ENCODE measurements around the gene MAD1L1.

GRCh38 chr7:1813394-1814088, 419.2 kb downstream of the MAD1L1 start:
- TF ChIP-seq POLR2AphosphoS5 (IDR thresholded peaks at IDR 0.05) (no peak), POLR2A (IDR thresholded peaks at IDR 0.05) (no peak), CTCF (IDR thresholded peaks at IDR 0.05 in 8 of 11, conservative IDR thresholded peaks at IDR 0.05 in 3 of 11) (no peak)
